NB4 (cell line): ENCODE results near the gene KCNJ5.

Source experiments
- POLR2A ChIP-seq: IDR thresholded peaks from 2 replicates; pipeline ENCODE4 v1.6.1; 2011; ENCODE audit warnings: mild to moderate bottlenecking; ENCODE audit not compliant: insufficient read length; ENCODE audit errors: extremely low read depth
- TF ChIP-seq, protein P1 (sequence below): IDR thresholded peaks from one replicate; pipeline ENCODE4 v1.5.1; 2012; ENCODE audit warnings: low read depth, low read length

DNA sequence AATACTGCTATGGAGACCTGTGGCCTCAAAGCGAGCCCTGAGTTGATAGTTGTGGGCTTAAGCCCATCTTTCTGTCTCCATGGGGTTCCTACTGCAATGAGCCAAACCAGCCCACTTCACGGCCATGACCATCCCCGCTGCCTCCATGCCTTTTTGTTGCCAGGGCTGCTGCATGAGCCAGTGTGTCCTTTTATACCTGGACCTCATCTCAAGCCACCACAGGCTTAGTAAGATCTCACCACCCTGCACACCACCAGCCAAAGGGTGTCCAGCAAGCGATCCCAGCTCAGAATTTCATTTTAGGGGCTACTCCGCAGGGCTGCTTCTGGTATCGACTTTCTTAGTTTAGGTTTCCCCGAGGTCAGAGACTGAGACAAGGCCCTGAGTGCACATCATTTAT, 43.2 kb downstream of the KCNJ5 start:
- TF ChIP-seq, protein P1, sequence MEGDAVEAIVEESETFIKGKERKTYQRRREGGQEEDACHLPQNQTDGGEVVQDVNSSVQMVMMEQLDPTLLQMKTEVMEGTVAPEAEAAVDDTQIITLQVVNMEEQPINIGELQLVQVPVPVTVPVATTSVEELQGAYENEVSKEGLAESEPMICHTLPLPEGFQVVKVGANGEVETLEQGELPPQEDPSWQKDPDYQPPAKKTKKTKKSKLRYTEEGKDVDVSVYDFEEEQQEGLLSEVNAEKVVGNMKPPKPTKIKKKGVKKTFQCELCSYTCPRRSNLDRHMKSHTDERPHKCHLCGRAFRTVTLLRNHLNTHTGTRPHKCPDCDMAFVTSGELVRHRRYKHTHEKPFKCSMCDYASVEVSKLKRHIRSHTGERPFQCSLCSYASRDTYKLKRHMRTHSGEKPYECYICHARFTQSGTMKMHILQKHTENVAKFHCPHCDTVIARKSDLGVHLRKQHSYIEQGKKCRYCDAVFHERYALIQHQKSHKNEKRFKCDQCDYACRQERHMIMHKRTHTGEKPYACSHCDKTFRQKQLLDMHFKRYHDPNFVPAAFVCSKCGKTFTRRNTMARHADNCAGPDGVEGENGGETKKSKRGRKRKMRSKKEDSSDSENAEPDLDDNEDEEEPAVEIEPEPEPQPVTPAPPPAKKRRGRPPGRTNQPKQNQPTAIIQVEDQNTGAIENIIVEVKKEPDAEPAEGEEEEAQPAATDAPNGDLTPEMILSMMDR: no peak
- TF ChIP-seq POLR2A: no peak
